Right atrium auricular region (tissue), 2 donors: Measurements from ENCODE around the gene DNAAF1. TPM values are rescaled to one million over a fixed set of nuclear protein-coding genes. Genes with fewer than 3 reads are reported as not detected.

Source experiments
- DNase-seq: peaks from one replicate; pipeline ENCODE4 v3.0.0-alpha.2; 2019; ENCODE audit warnings: low spot score
- H3K27ac ChIP-seq, 2 donors: fragments of 200-600 bp; sonication (generic); 1 replicate in 1 of 2; 2 replicates in 1 of 2; pipeline ENCODE4 v1.5.1; 2016 to 2019
- H3K27me3 ChIP-seq, 2 donors: fragments of 200-600 bp; sonication (generic); one replicate each; pipeline versions ENCODE4 v1.5.1 to v1.6.0; 2017 to 2019
- H3K36me3 ChIP-seq: fragments of 200-600 bp; sonication (generic); one replicate; pipeline ENCODE4 v1.5.1; 2016
- H3K4me1 ChIP-seq, 2 donors: fragments of 200-600 bp; sonication (generic); one replicate each; pipeline versions ENCODE4 v1.5.1 to v1.6.0; 2017 to 2019
- H3K4me3 ChIP-seq, 2 donors: fragments of 200-600 bp; sonication (generic); 1 replicate in 1 of 2; 2 replicates in 1 of 2; pipeline ENCODE4 v1.5.1; 2017 to 2019; ENCODE audit warnings: mild to moderate bottlenecking in 1 of 2, moderate library complexity in 1 of 2
- H3K9me3 ChIP-seq, 2 donors: fragments of 200-600 bp; sonication (generic); one replicate each; pipeline ENCODE4 v1.5.1; 2019
- total RNA-seq, 2 donors: library from RNA; depleted of rRNA; stranded (reverse); fragments of >200 nt; gene quantifications; one replicate each; pipeline ENCODE4 v1.1.0, GENCODE V29; 2016
- TF ChIP-seq, protein P1 (sequence below), 2 donors: fragments of 200-600 bp; sonication (generic); IDR thresholded peaks; one replicate each; pipeline ENCODE4 v1.5.1; 2019; ENCODE audit warnings: antibody characterized with exemption in 2 of 2

DNAAF1 gene
- total RNA-seq, 2 donors from 2014 or later, result 1.8 TPM; not detected in 1

- DNase-seq, result no peak
- no peaks in the 10 kb centered on the region for H3K4me1 ChIP-seq
- TF ChIP-seq, protein P1, sequence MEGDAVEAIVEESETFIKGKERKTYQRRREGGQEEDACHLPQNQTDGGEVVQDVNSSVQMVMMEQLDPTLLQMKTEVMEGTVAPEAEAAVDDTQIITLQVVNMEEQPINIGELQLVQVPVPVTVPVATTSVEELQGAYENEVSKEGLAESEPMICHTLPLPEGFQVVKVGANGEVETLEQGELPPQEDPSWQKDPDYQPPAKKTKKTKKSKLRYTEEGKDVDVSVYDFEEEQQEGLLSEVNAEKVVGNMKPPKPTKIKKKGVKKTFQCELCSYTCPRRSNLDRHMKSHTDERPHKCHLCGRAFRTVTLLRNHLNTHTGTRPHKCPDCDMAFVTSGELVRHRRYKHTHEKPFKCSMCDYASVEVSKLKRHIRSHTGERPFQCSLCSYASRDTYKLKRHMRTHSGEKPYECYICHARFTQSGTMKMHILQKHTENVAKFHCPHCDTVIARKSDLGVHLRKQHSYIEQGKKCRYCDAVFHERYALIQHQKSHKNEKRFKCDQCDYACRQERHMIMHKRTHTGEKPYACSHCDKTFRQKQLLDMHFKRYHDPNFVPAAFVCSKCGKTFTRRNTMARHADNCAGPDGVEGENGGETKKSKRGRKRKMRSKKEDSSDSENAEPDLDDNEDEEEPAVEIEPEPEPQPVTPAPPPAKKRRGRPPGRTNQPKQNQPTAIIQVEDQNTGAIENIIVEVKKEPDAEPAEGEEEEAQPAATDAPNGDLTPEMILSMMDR (IDR thresholded peaks at IDR 0.05), result no peak
- no peaks in the 10 kb centered on the region for H3K9me3 ChIP-seq
- H3K36me3 ChIP-seq, result no peaks in the 10 kb centered on the region
- H3K27me3 ChIP-seq, result no peaks in the 10 kb centered on the region
- H3K4me3 ChIP-seq, result no peak overlapping the region
- H3K27ac ChIP-seq, result no peak overlapping the region
Observed at GRCh38 chr16:84207251-84207650, 62.1 kb downstream of the DNAAF1 start.

DNA sequence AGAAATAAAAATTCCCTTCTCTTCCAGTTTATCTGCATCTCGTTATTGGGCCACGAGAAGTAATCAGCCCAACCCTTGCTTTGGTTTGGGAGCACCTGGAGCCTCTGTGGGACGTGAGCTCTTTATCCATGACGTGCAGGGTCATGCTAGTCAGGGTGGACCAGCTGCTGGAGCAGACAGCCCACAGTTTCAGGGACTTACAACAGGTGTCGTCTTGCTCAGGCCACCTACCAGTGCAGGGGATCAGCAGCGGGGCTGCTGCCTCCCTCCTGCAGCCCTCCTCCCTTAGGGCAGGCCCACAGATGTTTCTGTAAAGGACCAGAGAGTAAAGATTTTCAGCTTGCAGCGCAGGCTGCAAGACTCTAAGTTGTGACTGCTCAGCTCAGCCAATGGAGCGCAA is 62.8 kb downstream of the DNAAF1 start:
- Histone ChIP-seq H3K27me3 (no peaks in the 10 kb centered on the region), H3K4me3 (no peak overlapping the region), H3K36me3 (no peaks in the 10 kb centered on the region), H3K27ac (no peak overlapping the region), H3K9me3 (no peaks in the 10 kb centered on the region), H3K4me1 (no peaks in the 10 kb centered on the region)
- TF ChIP-seq, protein P1 (IDR thresholded peaks at IDR 0.05), result no peak
- no peak for DNase-seq

DNA sequence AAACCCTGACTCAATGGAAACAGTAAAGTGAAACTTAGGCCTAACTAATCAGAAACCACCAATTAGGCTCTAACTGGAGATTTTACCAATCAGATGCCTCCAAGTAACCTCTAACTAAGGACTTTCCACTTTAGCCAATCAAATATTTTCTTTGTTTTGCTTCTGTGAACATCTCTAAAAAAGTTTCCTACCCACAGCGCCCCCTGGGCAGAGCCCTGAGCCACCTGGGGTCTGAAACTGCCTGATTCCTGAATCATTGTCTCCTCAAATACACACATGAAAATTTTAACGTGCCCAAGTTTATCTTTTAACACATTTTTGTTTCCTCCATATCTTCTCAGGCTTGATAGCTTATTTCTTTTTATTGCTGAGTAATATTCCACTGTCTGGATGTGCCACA is 64.9 kb downstream of the DNAAF1 start:
- TF ChIP-seq, protein P1 (IDR thresholded peaks at IDR 0.05), result no peak
- H3K27ac ChIP-seq, result no peak overlapping the region

GRCh38 chr16:84212154-84212553 is 67.0 kb downstream of the DNAAF1 start:
- TF ChIP-seq, protein P1 (IDR thresholded peaks at IDR 0.05), result no peak
- H3K27me3 ChIP-seq, result no peaks in the 10 kb centered on the region
- H3K9me3 ChIP-seq, result no peaks in the 10 kb centered on the region

More for the DNA sequence above, 64.9 kb downstream of the DNAAF1 start:
- no peaks in the 10 kb centered on the region for H3K27me3 ChIP-seq
- peaks cover 0 to 9% of the 10 kb centered on the region in 2 donors for H3K4me1 ChIP-seq
- no peak for DNase-seq
- H3K4me3 ChIP-seq, result no peak overlapping the region
- no peaks in the 10 kb centered on the region for H3K36me3 ChIP-seq
- no peaks in the 10 kb centered on the region for H3K9me3 ChIP-seq

DNA sequence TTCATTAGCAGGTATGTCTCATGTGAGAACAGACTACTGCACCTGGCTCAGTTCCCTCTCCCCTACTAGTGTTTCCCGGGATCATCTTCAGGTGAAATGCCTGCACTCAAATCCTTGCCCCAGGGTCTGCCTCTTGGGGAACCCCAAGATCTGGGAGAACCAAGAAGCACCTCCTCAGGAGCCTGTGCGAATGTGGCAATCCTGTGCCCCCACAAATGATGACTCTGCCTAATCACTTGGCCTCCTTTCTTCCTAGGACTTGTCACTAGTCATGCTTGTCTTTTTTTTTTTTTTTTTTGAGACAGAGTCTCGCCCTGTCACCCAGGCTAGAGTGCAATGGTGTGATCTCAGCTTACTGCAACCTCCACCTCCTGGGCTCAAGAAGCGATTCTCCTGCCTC is 67.5 kb downstream of the DNAAF1 start:
- Histone ChIP-seq H3K36me3 (no peaks in the 10 kb centered on the region), H3K4me1 (peaks cover 0 to 9% of the 10 kb centered on the region in 2 donors), H3K27ac (no peak overlapping the region), H3K27me3 (no peaks in the 10 kb centered on the region), H3K9me3 (no peaks in the 10 kb centered on the region), H3K4me3 (no peak overlapping the region)
- no peak for DNase-seq
- TF ChIP-seq, protein P1 (IDR thresholded peaks at IDR 0.05), result no peak

More at GRCh38 chr16:84212154-84212553, 67.0 kb downstream of the DNAAF1 start:
- no peak overlapping the region for H3K4me3 ChIP-seq
- H3K36me3 ChIP-seq, result no peaks in the 10 kb centered on the region
- peaks cover 0 to 9% of the 10 kb centered on the region in 2 donors for H3K4me1 ChIP-seq
- DNase-seq, result no peak
- no peak overlapping the region for H3K27ac ChIP-seq

GRCh38 chr16:84214451-84215066 is 69.5 kb downstream of the DNAAF1 start:
- DNase-seq, result no peak
- H3K27ac ChIP-seq, result no peak overlapping the region

More at GRCh38 chr16:84214451-84215066, 69.5 kb downstream of the DNAAF1 start:
- Histone ChIP-seq H3K27me3 (no peaks in the 10 kb centered on the region), H3K4me3 (no peak overlapping the region), H3K4me1 (peaks cover 0 to 9% of the 10 kb centered on the region in 2 donors), H3K9me3 (no peaks in the 10 kb centered on the region), H3K36me3 (no peaks in the 10 kb centered on the region)
- TF ChIP-seq, protein P1 (IDR thresholded peaks at IDR 0.05), result no peak
